Activated CD8-positive, alpha-beta memory T cell treated with anti-CD3 and anti-CD28 coated beads, Interleukin-2, amount 50 U/mL, for 1 hour (primary cell): ENCODE results near the gene TSNAX.
A peak's percentile ranks its signal among the peaks of the same experiment; 100 is the strongest.
"Not testable (repeated sequence)": the region's sequence is repeated elsewhere in the genome, so short reads cannot be mapped to it uniquely, and the experiment has no call there.

Experiments
- DNase-seq: peaks from one replicate; pipeline ENCODE4 v3.0.0-alpha.2; 2020; ENCODE audit errors: extremely low read depth

The TSNAX gene

GRCh38 chr1:231528172-231529029 lies at the start of gene TSNAX:
TSNAX (plus strand) TSS chr1:231528669; CDS start chr1:231528811, 142 bp downstream.
- DNase-seq, result peak; percentile 66

DNA sequence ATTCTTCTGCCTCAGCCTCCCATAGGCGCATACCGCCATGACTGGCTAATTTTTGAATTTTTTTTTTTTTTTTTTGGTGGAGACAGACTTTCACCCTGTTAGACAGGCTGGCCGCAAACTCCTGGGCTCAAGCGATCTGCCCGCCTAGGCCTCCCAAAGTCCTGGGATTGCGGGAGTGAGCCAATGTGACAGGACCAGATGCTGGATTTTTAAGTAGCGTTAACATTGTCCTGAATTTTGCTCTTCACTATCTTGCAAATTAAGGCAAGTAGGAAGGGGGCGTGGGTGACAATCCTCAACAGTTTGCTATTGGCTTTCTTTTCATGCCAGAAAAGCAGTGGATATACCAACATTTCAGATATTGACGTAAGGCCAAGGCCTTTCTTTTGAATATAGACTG lies 49.7 kb upstream of the TSNAX start:
- DNase-seq, result no peak

DNA sequence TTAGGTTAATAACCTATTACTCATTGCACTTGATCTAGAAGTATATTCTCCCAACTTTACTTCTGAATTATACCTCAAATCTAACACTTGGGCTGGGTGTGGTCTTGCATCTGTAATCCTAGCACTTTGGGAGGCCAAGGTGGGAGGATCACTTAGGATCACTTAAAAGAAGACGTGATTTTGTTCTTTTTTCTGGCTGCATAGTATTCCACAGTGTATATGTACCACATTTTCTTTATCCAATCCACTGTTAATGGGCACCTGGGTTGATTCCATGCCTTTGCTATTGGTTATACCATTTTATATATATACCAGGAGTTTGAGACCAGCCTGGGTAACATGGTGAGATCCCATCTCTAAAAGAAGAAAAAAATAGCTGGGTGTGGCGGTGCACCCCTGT lies 48.5 kb upstream of the TSNAX start:
- no peak for DNase-seq

- DNase-seq, result no peak
These were observed 47.2 kb upstream of the TSNAX start for GRCh38 chr1:231481289-231481688.

DNA sequence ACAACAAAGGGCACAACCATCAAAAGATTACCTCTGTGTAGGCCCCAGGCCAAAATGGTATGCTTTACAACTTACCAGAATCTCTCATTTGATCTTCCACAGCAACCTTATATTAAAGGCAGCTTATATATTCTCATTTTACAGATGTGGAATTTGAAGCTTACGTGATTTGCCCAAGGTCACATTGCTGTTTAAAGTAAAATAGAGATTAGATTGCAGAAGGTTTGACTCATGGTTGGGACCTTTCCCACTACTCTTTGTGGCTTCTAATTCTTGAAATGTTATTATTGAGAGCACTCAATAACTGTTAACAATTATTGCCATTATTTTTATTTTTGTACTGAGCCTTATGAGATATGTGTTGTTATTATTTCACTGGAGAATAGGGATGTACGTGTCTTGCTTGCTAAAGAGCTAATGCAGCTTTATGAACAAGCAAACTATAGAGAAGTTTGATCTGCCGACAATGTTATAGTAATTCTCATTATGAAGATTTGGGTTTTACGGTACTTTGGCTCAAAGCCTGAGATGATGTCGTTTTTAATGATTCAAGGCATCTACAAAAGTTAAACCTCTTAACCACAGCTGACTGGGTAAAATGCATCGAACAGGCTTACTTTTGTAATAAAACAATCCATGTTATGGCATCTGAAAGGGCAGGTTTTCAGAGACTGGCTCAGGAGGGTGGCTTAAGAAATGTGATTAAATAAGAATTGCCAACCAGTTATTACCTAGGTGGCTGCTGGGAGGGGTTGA lies 43.3 kb upstream of the TSNAX start:
- no peak for DNase-seq

DNA sequence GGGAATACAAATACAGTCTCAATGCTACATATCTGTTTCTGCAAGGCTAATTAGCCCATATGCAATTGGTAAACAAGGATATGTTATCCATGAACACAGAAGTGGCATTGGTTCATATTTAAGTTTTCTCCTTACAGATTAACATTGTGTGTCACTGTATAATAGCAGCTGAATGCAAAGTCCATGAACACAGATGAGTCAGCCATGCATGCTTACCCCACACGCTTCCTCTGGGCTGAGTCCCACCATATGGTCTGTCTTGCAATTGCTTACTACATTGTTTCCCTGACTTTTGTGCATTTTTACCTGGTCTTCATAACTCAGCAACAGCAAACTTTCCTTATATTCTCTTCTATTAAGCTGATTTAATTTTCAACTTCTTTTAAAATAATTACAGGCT lies 41.5 kb upstream of the TSNAX start:
- DNase-seq, result no peak

GRCh38 chr1:231487910-231488309 lies 40.6 kb upstream of the TSNAX start:
- no peak for DNase-seq

GRCh38 chr1:231493421-231494185 lies 34.9 kb upstream of the TSNAX start:
- DNase-seq, result no peak

DNA sequence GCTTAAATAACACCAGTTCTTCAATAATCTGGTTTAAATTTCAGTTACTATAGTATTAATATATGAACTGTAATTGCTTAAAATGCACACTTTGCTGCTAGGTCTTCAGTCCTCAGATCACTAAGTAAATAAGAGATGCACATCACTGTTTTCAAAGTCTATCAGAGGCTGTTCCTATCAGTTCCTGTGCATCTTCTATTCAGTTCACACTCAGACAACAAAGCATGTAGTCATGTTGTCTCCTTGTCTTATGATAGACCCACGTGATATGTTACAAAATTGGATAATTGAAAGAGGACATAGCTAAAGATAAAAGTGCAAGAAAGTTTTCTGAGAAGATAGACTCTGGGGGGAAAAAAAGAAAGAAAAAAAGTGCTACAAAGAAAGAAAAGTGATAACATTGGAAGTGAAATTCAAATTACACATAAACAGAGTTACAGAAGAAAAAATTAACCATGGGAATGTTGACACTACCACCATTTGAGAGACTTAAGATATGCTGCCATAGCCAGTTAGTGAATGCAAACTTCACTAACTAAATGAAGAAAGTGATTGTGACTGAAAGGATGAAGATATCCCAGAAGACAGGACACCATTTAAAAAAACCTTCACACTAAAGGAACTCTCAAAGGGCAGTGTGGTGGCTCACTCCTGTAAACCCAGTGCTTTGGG lies 33.9 kb upstream of the TSNAX start:
- DNase-seq, result no peak

- no peak for DNase-seq
These were observed 30.8 kb upstream of the TSNAX start for GRCh38 chr1:231497629-231498152.

DNA sequence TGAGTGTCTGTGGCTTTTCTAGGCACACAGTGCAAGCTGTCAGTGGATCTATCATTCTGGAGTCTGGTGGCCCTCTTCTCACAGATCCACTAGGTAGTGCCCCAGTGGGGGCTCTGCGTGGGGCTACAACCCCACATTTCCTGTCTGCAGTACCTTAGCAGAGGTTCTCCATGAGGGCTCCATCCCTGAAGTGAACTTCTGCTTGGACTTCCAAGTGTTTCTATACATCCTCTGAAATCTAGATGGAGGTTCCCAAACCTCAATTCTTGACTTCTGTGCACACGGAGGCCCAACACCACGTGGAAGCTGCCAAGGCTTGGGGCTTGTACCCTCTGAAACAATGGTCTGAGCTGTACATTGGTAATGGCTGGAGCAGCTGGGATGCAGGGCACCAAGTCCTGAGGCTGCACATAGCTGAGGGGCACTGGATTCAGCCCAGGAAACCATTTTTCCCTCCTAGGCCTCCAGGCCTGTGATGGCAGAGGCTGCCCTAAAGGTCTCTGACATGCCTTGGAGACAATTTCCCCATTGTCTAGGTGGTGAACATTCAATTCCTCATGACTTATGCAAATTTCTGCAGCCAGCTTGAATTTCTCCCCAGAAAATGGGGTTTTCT lies 29.2 kb upstream of the TSNAX start:
- DNase-seq, result no peak

GRCh38 chr1:231500666-231501065 lies 27.8 kb upstream of the TSNAX start:
- no peak for DNase-seq

DNA sequence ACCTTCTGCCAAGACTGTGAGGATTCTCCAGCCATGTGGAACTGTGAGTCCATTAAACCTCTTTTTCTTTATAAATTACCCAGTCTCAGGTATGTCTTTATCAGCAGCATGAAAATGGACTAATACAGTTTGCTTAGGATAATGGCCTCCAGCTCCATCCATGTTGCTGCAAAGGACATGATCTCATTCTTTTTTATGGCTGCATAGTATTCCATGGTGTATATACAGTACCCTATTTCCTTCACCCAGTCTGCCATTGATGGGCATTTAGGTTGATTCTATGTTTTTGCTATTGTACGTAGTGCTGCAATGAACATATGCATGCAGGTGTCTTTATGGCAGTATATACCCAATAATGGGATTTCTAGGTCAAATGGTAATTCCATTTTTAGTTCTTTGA lies 25.3 kb upstream of the TSNAX start:
- not testable (repeated sequence) for DNase-seq

DNA sequence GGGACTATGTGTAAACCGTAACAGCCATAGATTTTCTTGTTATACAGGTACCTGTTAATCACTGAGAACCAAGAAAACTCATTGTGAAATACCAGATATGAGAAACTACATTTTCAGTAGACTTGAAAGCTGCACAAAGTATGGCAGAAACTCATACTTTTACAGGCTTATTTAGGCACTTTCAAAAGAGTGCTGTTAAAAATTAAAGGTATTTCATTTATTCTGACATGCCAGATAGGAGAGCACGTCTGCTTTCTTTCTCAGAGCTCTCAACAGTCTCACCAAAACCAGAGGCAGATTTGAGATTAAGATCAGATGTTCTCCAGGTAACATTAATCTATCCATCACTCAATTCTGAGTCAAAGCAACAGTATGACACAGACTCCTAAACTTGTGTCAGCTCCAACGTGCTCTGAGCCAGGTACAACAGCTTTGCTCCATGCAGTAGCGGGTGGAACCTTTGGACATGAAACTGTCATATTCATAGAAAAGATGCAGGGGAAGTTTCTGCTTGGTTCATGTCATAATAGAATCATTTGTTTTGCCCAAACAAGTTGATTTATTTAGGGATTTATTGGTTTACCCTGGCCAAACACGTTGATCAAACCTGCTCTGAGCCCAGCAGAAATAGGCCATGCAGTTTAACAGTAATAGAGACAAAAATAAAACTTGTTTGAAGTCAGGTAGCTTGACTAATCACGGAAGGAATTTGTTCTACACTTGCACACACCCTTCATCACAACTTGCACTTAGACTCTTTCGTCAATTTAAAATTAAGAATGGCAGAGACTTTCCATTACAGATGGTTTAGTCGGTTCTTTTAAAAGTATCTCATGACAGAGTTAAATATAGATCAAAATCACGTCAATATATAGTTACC lies 20.8 kb upstream of the TSNAX start:
- DNase-seq, result no peak

DNA sequence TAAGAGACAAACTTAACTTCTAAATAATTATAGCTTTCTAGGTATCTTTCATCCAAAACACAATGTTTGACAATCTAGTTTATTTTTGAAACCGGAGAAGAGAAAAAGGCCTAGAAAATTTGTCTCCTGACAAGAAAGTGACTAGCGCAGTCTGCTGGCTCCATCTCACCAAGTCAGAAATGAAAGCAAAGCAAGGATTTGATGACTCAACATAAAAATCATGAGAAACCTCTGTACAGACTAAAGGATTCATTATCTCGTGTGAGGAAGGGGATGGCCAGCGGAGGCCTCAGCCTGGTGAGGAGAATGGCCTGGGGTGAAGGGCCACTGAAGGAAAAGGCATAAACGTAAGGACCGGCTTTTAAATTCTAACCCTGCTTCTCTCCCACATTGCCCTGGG lies 20.0 kb upstream of the TSNAX start:
- DNase-seq, result no peak

DNA sequence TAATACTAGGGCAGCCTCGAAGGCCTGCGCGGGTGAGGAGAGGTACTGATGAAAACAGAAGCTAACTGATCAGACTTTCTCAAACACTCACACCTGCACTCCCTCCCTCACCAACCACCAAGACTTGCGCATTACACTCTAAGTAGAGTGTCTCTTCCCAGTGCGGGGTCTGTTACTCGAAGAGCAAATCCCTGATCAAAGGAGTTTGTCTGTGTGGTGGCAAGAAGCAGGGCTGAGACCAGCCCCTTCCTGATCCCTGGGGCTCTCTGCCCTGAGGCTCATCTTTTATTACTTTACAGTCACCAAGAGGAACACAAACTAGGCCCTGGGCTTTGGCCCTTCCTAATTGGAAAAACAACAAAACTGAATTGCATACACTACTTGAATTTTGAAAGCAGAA lies 19.5 kb upstream of the TSNAX start:
- no peak for DNase-seq

GRCh38 chr1:231512147-231512698 lies 16.2 kb upstream of the TSNAX start:
- no peak for DNase-seq

DNA sequence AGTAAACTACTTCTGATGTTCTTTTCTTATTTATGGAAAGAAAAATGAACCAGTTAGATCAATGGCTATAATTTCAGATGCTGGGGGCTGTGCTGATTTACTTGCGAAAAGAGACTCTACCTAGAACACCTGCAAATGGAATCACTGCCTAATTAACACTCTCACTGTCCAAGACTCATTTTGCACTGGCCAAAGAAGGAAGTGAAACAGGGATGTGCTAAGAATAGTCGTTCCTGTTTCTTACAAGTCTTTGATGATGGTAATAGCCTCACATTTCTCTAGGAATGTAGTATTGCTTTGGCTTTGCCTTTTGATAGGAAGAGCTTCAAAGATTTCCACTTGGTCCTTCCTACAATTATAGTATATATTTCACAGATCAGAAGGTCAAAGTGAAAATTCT lies 12.7 kb upstream of the TSNAX start:
- no peak for DNase-seq

- no peak for DNase-seq
These were observed 11.4 kb upstream of the TSNAX start for GRCh38 chr1:231517076-231517475.
